ENCODE measurements around the gene TMEM190.

DNA sequence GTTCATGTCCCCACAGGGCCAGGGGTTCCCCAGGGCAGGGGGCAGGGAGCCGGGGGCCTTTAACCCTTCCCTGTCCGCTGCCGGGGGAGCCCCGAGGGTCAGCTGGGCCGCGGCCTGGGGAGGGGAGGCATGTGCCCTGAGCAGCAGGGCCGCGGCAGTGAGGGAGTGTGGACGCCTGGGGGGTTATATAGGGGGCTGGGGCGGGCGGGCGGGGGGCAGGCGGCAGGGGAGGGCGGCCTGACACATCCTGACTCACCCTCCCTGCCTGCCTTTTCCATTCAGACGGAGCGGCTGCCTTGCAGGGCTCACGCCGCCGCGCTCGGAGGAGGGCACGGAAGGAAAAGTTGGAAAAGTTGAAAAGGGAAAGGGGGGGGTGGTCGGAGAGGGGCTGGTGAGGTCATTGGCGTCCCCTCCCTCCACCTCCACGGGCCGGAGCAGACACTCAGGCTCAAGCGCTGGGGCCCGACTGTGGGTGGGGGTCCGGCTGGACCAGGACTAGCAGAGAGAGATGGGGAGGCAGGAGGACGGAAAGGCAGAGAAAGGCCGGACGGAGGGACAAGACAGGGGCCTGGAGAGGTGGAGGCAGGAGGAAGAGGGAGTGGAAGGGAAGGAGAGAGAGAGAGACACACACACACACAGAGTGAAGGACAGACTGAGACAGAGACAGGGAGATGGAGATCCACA is 6.2 kb upstream of the TMEM190 start, which contains the start of gene IL11:
- TF ChIP-seq, protein P1, sequence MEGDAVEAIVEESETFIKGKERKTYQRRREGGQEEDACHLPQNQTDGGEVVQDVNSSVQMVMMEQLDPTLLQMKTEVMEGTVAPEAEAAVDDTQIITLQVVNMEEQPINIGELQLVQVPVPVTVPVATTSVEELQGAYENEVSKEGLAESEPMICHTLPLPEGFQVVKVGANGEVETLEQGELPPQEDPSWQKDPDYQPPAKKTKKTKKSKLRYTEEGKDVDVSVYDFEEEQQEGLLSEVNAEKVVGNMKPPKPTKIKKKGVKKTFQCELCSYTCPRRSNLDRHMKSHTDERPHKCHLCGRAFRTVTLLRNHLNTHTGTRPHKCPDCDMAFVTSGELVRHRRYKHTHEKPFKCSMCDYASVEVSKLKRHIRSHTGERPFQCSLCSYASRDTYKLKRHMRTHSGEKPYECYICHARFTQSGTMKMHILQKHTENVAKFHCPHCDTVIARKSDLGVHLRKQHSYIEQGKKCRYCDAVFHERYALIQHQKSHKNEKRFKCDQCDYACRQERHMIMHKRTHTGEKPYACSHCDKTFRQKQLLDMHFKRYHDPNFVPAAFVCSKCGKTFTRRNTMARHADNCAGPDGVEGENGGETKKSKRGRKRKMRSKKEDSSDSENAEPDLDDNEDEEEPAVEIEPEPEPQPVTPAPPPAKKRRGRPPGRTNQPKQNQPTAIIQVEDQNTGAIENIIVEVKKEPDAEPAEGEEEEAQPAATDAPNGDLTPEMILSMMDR (IDR thresholded peaks at IDR 0.05) = no peak
- TF ChIP-seq POLR2A (IDR thresholded peaks at IDR 0.05) = no peak
